AG04450 (cell line): ENCODE data around the gene APAF1. TPM values are rescaled to one million over a fixed set of nuclear protein-coding genes. Genes with fewer than 3 reads are reported as not detected.

ENCODE experiments used
- CTCF ChIA-PET: fragments of 300-600, 350-600 bp; formaldehyde crosslinking; extraction: SDS; loops from one replicate; lab custom pipeline; 2022; ENCODE audit warnings: antibody characterized with exemption, inconsistent platforms; lab: Charles Lee
- POLR2A ChIA-PET: fragments of 350-600 bp; formaldehyde crosslinking; extraction: SDS; loops from one replicate; lab custom pipeline; 2021; ENCODE audit warnings: antibody characterized with exemption, inconsistent platforms; lab: Yijun Ruan, JAX
- DNase-seq: peaks from one replicate; pipeline ENCODE4 v3.0.0-alpha.2; 2011; ENCODE audit warnings: low read depth, low spot score
- H3K27ac ChIP-seq: one replicate; pipeline ENCODE4 v1.5.1; 2012; ENCODE audit warnings: low read depth, low read length, control low read depth
- H3K27me3 ChIP-seq: one replicate; pipeline ENCODE4 v1.6.0; 2012; ENCODE audit warnings: low read length; ENCODE audit not compliant: control insufficient read depth, insufficient read depth
- H3K4me3 ChIP-seq: 2 replicates; pipeline ENCODE4 v1.5.1; 2011; ENCODE audit warnings: mild to moderate bottlenecking, low read depth, low read length, control low read depth
- H3K9me3 ChIP-seq: 2 replicates; pipeline ENCODE4 v1.5.1; 2012; ENCODE audit warnings: low read length; ENCODE audit not compliant: control insufficient read depth, insufficient read depth
- CTCF ChIP-seq: IDR thresholded peaks from 2 replicates; pipeline ENCODE4 v1.5.1; 2011; ENCODE audit warnings: low read depth, low read length, control low read depth, inconsistent platforms
- polyA plus RNA-seq: library from polyadenylated mRNA; depleted of rRNA; stranded (reverse); fragments of >200 nt; gene quantifications from 2 replicates; pipeline ENCODE4 v1.2.3, GENCODE V29; 2011

Gene APAF1
- polyA plus RNA-seq, 1 experiment = 21.0 TPM

GRCh38 chr12:98696036-98696646 is 51.1 kb downstream of the APAF1 start:
- no peak for DNase-seq
- POLR2A ChIA-PET = no interaction called here
- Histone ChIP-seq H3K9me3 (no peaks in the 10 kb centered on the region), H3K27me3 (no peaks in the 10 kb centered on the region), H3K4me3 (no peak overlapping the region), H3K27ac (no peak overlapping the region)
- no peak for TF ChIP-seq CTCF
- CTCF ChIA-PET = interaction anchor here (1.0 to 1.9 kb wide), 2 partner anchors 10 to 303 kb away, joined by 3 to 6 read pairs; no protein-coding TSS in a partner anchor

DNA sequence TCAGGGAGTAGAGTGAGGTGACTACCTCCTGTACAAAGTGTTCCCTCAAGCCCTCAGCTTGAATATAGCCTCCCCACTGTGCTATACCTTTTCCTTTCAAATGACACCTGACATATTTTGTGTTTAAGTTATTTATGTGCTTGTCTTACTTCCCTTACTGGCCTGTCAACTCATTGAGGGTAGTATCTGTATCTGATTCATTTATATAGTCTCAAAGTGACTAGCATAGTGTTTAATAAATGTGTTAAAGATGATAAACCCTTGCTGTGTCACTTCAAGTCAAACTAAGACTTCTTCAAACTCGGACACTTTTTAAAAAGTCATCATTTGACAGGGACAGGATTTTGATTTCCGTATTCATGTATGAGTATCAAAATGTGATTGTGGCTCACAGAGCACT is 52.1 kb downstream of the APAF1 start:
- no peak overlapping the region for H3K27ac ChIP-seq
- no peaks in the 10 kb centered on the region for H3K9me3 ChIP-seq
- CTCF ChIA-PET = interaction anchor here (1.9 kb wide), 1 partner anchor 302 kb away, joined by 6 read pairs; no protein-coding TSS in a partner anchor
- no peak for DNase-seq
- POLR2A ChIA-PET = no interaction called here
- TF ChIP-seq CTCF = no peak
- H3K4me3 ChIP-seq = no peak overlapping the region
- H3K27me3 ChIP-seq = no peaks in the 10 kb centered on the region

DNA sequence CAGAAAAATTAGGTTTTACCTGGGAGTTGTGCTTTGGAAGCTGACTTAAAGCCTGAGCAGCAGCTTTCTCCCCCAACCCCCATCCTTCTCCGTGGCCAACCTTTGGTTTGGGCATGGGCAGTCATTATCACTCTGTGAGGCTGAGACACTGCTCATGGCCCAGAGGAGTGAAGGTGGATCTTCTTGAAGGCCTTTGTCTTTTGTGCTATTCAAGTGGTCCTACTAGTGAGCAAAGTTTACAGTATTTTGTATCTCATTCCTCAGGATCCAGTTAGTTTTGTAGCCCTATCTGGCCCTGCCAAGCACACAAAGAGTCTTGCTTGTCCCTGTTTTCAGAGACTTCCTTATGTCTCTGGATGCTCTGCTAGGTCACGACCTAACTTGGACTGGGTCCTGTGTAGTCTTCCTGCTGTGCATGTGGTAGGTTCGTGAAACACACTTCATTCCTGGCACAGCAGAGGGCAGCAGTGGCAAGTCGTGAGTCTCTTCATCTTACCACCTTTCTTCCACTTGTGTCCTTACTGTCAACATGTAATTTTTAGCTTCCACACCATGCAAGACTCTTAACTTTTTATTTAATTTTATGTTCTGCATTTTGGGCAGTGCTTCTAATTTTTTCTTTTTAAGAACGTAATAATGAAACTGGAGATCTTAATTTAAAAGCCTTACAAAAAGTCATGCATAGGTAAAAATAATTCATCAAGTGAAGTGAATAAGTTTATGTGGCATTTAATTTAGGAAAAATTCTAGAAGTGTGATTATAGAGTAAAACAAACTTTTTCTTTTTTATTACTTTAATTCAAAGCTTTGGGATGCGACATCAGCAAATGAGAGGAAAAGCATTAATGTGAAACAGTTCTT is 53.7 kb downstream of the APAF1 start:
- Histone ChIP-seq H3K27ac (no peak overlapping the region), H3K9me3 (no peaks in the 10 kb centered on the region), H3K4me3 (no peak overlapping the region), H3K27me3 (no peaks in the 10 kb centered on the region)
- ChIA-PET CTCF (interaction anchor here (0.6 to 2.6 kb wide), 21 partner anchors 8 to 1730 kb away, joined by 3 to 44 read pairs (median 3); no protein-coding TSS in a partner anchor), POLR2A (no interaction called here)
- TF ChIP-seq CTCF = peak; percentile 76
- peak; percentile 11 for DNase-seq

DNA sequence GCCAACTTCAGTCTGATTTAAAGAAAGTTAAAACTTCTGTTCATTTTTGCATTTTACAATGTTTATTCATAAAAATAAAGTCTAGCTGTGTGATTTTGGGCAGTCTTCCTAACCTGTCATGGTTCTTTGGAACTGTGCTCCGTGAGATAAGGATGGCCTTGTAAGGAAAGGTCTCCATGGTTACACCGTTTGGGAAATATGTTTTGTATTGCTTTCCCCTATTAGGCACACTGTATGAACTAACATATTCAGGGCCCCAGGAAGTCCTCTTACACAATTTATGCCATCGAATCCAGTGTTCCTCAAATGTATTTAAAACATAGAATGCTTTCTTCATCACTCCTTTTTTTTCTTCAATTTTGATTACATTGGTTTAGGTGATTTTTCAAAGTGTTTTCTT is 54.5 kb downstream of the APAF1 start:
- DNase-seq = no peak
- no peak for TF ChIP-seq CTCF
- H3K27me3 ChIP-seq = no peaks in the 10 kb centered on the region

GRCh38 chr12:98701166-98701565 is 56.1 kb downstream of the APAF1 start:
- H3K27me3 ChIP-seq = no peaks in the 10 kb centered on the region
- TF ChIP-seq CTCF = no peak
- H3K9me3 ChIP-seq = no peaks in the 10 kb centered on the region
- CTCF ChIA-PET = no interaction called here
- POLR2A ChIA-PET = no interaction called here
- no peak overlapping the region for H3K4me3 ChIP-seq
- DNase-seq = peak; percentile 0
- no peak overlapping the region for H3K27ac ChIP-seq

More for the DNA sequence above, 54.5 kb downstream of the APAF1 start:
- H3K4me3 ChIP-seq = no peak overlapping the region
- H3K9me3 ChIP-seq = no peaks in the 10 kb centered on the region
- CTCF ChIA-PET = interaction anchor here (0.6 to 2.6 kb wide), 21 partner anchors 7 to 1729 kb away, joined by 3 to 44 read pairs (median 3); no protein-coding TSS in a partner anchor
- no peak overlapping the region for H3K27ac ChIP-seq
- POLR2A ChIA-PET = no interaction called here
